H1 (cell line): ENCODE data around the gene PLEKHM3. TPM values are rescaled to one million over a fixed set of nuclear protein-coding genes. Genes with fewer than 3 reads are reported as not detected.

Source experiments
- CTCF ChIA-PET: fragments of 300-600 bp; sonication (Branson Sonifier 250); formaldehyde crosslinking; loops from one replicate; lab custom pipeline; 2021; ENCODE audit not compliant: partially characterized antibody; lab: Charles Lee
- POLR2A ChIA-PET: fragments of 300-600 bp; sonication (Branson Sonifier 250); formaldehyde crosslinking; loops from one replicate; lab custom pipeline; 2021; ENCODE audit warnings: inconsistent platforms; ENCODE audit not compliant: partially characterized antibody; lab: Charles Lee
- DNase-seq, 2 experiments: peaks; one replicate each; pipeline versions ENCODE4 v3.0.0 to v3.0.0-alpha.2; 2010 to 2022; ENCODE audit warnings: low spot score in 2 of 2, low read depth in 1 of 2, mixed read lengths in 1 of 2
- FAIRE-seq: peaks from 2 replicates; lab custom pipeline; 2011; peaks lifted over from hg19 to GRCh38; lab: Jason Lieb, UNC
- H2AFZ ChIP-seq: 2 replicates; pipeline ENCODE4 v1.8.1; 2012; ENCODE audit warnings: low read length, inconsistent platforms
- H2AK5ac ChIP-seq: 2 replicates; pipeline ENCODE4 v1.6.1; 2013; ENCODE audit warnings: low read depth, low read length
- H2BK120ac ChIP-seq: replicated peaks from 2 replicates; pipeline ENCODE3; 2013; ENCODE audit warnings: low read depth, low read length, inconsistent platforms
- H2BK12ac ChIP-seq: 2 replicates; pipeline ENCODE4 v1.6.1; 2013; ENCODE audit warnings: low read depth, low read length
- H2BK15ac ChIP-seq: 2 replicates; pipeline ENCODE4 v1.6.1; 2013; ENCODE audit warnings: low read length
- H2BK20ac ChIP-seq: 2 replicates; pipeline ENCODE4 v1.6.1; 2013; ENCODE audit warnings: low read length
- H2BK5ac ChIP-seq: 2 replicates; pipeline ENCODE4 v1.6.1; 2013; ENCODE audit warnings: low read depth, low read length
- H3K14ac ChIP-seq: 2 replicates; pipeline ENCODE4 v1.6.1; 2013; ENCODE audit warnings: inconsistent platforms; ENCODE audit not compliant: insufficient read length
- H3K18ac ChIP-seq: 2 replicates; pipeline ENCODE4 v1.6.1; 2013; ENCODE audit warnings: low read length; ENCODE audit errors: extremely low read depth
- H3K23ac ChIP-seq: 2 replicates; pipeline ENCODE4 v1.6.1; 2013; ENCODE audit warnings: inconsistent platforms; ENCODE audit not compliant: insufficient read length
- H3K23me2 ChIP-seq: 2 replicates; pipeline ENCODE4 v1.6.1; 2013; ENCODE audit warnings: low read depth, low read length
- H3K27ac ChIP-seq: 2 replicates; pipeline ENCODE4 v1.6.1; 2011; ENCODE audit warnings: low read depth, low read length, inconsistent platforms
- H3K27me3 ChIP-seq, 4 experiments: replicated peaks in 1 of 4; 1 replicate in 1 of 4; 2 replicates in 3 of 4; pipeline versions ENCODE4 v1.6.1 to v1.8.1; 2011 to 2013; ENCODE audit warnings: low read length in 3 of 4, mild to moderate bottlenecking in 3 of 4, inconsistent platforms in 2 of 4, mixed read lengths in 2 of 4, moderate library complexity in 1 of 4; ENCODE audit not compliant: control insufficient read depth in 3 of 4, insufficient read depth in 3 of 4; ENCODE audit errors: extremely low read depth in 1 of 4
- H3K36me3 ChIP-seq, 4 experiments: 2 replicates each; pipeline versions ENCODE4 v1.6.1 to v1.8.1; 2011 to 2013; ENCODE audit warnings: mild to moderate bottlenecking in 4 of 4, low read length in 3 of 4, moderate library complexity in 2 of 4, control low read depth in 1 of 4, inconsistent platforms in 1 of 4; ENCODE audit not compliant: insufficient read depth in 4 of 4, control insufficient read depth in 2 of 4
- H3K4ac ChIP-seq: replicated peaks from 2 replicates; pipeline ENCODE3; 2013; ENCODE audit warnings: low read length, low read depth, mixed read lengths, inconsistent platforms; ENCODE audit not compliant: insufficient read length
- H3K4me1 ChIP-seq, 4 experiments: replicated peaks in 1 of 4; 1 replicate in 1 of 4; 2 replicates in 3 of 4; pipeline versions ENCODE4 v1.6.1 to v1.8.1; 2011 to 2013; ENCODE audit warnings: low read length in 3 of 4, inconsistent platforms in 2 of 4, mixed read lengths in 1 of 4; ENCODE audit not compliant: insufficient read depth in 4 of 4, control insufficient read depth in 3 of 4
- H3K4me2 ChIP-seq, 2 experiments: 2 replicates each; pipeline versions ENCODE4 v1.6.1 to v1.8.1; 2011 to 2013; ENCODE audit warnings: low read depth in 2 of 2, low read length in 2 of 2, control low read depth in 1 of 2, inconsistent platforms in 1 of 2, mild to moderate bottlenecking in 1 of 2; ENCODE audit not compliant: insufficient read depth in 1 of 2
- H3K4me3 ChIP-seq, 4 experiments: fragments of 200-600, 300-600 bp in 1 of 4; sonication (generic), shearing (Covaris generic), sonication (Bioruptor Twin) in 1 of 4; 2 replicates each; pipeline versions ENCODE4 v1.5.1 to v1.8.1; 2011 to 2016; ENCODE audit warnings: low read length in 4 of 4, low read depth in 3 of 4, control low read depth in 2 of 4, inconsistent platforms in 2 of 4, mild to moderate bottlenecking in 2 of 4, mixed read lengths in 1 of 4, moderate library complexity in 1 of 4; ENCODE audit not compliant: insufficient read depth in 2 of 4; ENCODE audit errors: extremely low read depth in 1 of 4
- H3K56ac ChIP-seq: replicated peaks from 2 replicates; pipeline ENCODE3; 2013; ENCODE audit warnings: low read depth, mild to moderate bottlenecking, mixed read lengths, low read length, inconsistent platforms; ENCODE audit not compliant: insufficient read length
- H3K79me1 ChIP-seq: 2 replicates; pipeline ENCODE4 v1.6.1; 2013; ENCODE audit warnings: low read depth, low read length, control low read depth
- H3K79me2 ChIP-seq, 2 experiments: 2 replicates each; pipeline versions ENCODE4 v1.6.1 to v1.8.1; 2012 to 2013; ENCODE audit warnings: low read length in 2 of 2, mild to moderate bottlenecking in 2 of 2, inconsistent platforms in 1 of 2; ENCODE audit not compliant: insufficient read depth in 2 of 2, control insufficient read depth in 1 of 2
- H3K9ac ChIP-seq, 4 experiments: replicated peaks in 1 of 4; 1 replicate in 1 of 4; 2 replicates in 3 of 4; pipeline versions ENCODE4 v1.6.1 to v1.8.1; 2011 to 2013; ENCODE audit warnings: low read depth in 3 of 4, low read length in 3 of 4, control low read depth in 2 of 4, mild to moderate bottlenecking in 2 of 4, moderate library complexity in 2 of 4, inconsistent platforms in 1 of 4; ENCODE audit errors: extremely low read depth in 1 of 4
- H3K9me3 ChIP-seq, 2 experiments: 2 replicates each; pipeline versions ENCODE4 v1.6.1 to v1.8.1; 2012 to 2013; ENCODE audit warnings: mild to moderate bottlenecking in 2 of 2, moderate library complexity in 2 of 2, control low read depth in 1 of 2, inconsistent platforms in 1 of 2, low read depth in 1 of 2, low read length in 1 of 2, mixed read lengths in 1 of 2; ENCODE audit not compliant: insufficient read depth in 2 of 2
- H4K20me1 ChIP-seq, 2 experiments: replicated peaks in 1 of 2; 2 replicates each; pipeline versions ENCODE3 to v1.8.1; 2011 to 2013; ENCODE audit warnings: inconsistent platforms in 2 of 2, low read length in 2 of 2, mild to moderate bottlenecking in 1 of 2; ENCODE audit not compliant: insufficient read depth in 2 of 2, control insufficient read depth in 1 of 2
- H4K5ac ChIP-seq: 2 replicates; pipeline ENCODE4 v1.6.1; 2013; ENCODE audit warnings: low read length, low read depth, mixed read lengths, inconsistent platforms; ENCODE audit not compliant: insufficient read length
- H4K8ac ChIP-seq: 2 replicates; pipeline ENCODE4 v1.8.0; 2013; ENCODE audit warnings: mild to moderate bottlenecking, moderate library complexity, low read length, inconsistent platforms; ENCODE audit not compliant: insufficient read depth; ENCODE audit errors: extremely low read depth
- H4K91ac ChIP-seq: replicated peaks from 2 replicates; pipeline ENCODE3; 2013; ENCODE audit warnings: low read length, mixed read lengths, inconsistent platforms; ENCODE audit not compliant: insufficient read length
- CHD1 ChIP-seq: IDR thresholded peaks from 2 replicates; pipeline ENCODE4 v1.6.1; 2012; ENCODE audit warnings: low read depth, low read length, improper control_type of control experiment
- CTBP2 ChIP-seq: IDR thresholded peaks from 2 replicates; pipeline ENCODE4 v1.7.0; 2011; ENCODE audit warnings: borderline replicate concordance, mild to moderate bottlenecking, moderate library complexity, mixed read lengths, low read length; ENCODE audit not compliant: insufficient read depth, insufficient read length
- EGR1 ChIP-seq: IDR thresholded peaks from 2 replicates; pipeline ENCODE4 v1.6.1; 2011; ENCODE audit warnings: low read depth, low read length, borderline replicate concordance
- JUN ChIP-seq: IDR thresholded peaks from 2 replicates; pipeline ENCODE4 v1.6.1; 2011; ENCODE audit warnings: low read depth, mild to moderate bottlenecking, improper control_type of control experiment, low read length
- MAX ChIP-seq: IDR thresholded peaks from 2 replicates; pipeline ENCODE4 v1.6.1; 2012; ENCODE audit warnings: inconsistent platforms
- NRF1 ChIP-seq: IDR thresholded peaks from 2 replicates; pipeline ENCODE4 v1.6.1; 2011; ENCODE audit warnings: mild to moderate bottlenecking, low read depth, low read length, improper control_type of control experiment
- RFX5 ChIP-seq: IDR thresholded peaks from 2 replicates; pipeline ENCODE4 v1.6.1; 2011; ENCODE audit warnings: low read depth, low read length, improper control_type of control experiment, borderline replicate concordance
- RNF2 ChIP-seq: fragments of 200-900, 300-1000 bp; sonication (generic); IDR thresholded peaks from 2 replicates; pipeline ENCODE4 v1.7.1; 2016; ENCODE audit warnings: borderline replicate concordance, low read depth, mild to moderate bottlenecking, antibody characterized with exemption, low read length; ENCODE audit not compliant: poor library complexity, severe bottlenecking; ENCODE audit errors: missing control alignments
- RXRA ChIP-seq: IDR thresholded peaks from 2 replicates; pipeline ENCODE4 v1.6.1; 2011; ENCODE audit warnings: low read depth, mild to moderate bottlenecking, low read length, moderate library complexity; ENCODE audit not compliant: insufficient read depth
- TAF1 ChIP-seq: IDR thresholded peaks from 2 replicates; pipeline ENCODE4 v1.6.1; 2011; ENCODE audit warnings: mild to moderate bottlenecking, low read depth, low read length
- TBP ChIP-seq: IDR thresholded peaks from 2 replicates; pipeline ENCODE4 v1.6.1; 2011; ENCODE audit warnings: low read depth, low read length, improper control_type of control experiment
- WGBS, 2 experiments: shearing (Covaris generic) in 1 of 2; methylation state at CpG; one replicate each; pipeline versions ENCODE4 v1.1.6 to v1.1.7; 2013 to 2015; ENCODE audit warnings: low lambda C conversion rate in 2 of 2, mixed read lengths in 2 of 2, inconsistent platforms in 1 of 2, low coverage in 1 of 2, missing lambda C conversion rate in 1 of 2; ENCODE audit not compliant: insufficient replicate concordance in 2 of 2, insufficient coverage in 1 of 2, insufficient read length in 1 of 2; ENCODE audit errors: extremely low coverage in 1 of 2, missing lambda C conversion rate in 1 of 2; 5-methylcytosine and 5-hydroxymethylcytosine counted together
- polyA plus RNA-seq, 7 experiments: library from polyadenylated mRNA; depleted of rRNA in 3 of 7; stranded (reverse) in 5 of 7; unstranded in 2 of 7; fragments of >200 nt in 5 of 7; fragments of 200-250 nt in 2 of 7; gene quantifications; 1 replicate in 5 of 7; 2 replicates in 1 of 7; 4 replicates in 1 of 7; pipeline versions ENCODE4 v1.2.1 to v1.2.3, GENCODE V29; 2011 to 2013; ENCODE audit warnings: missing spikeins in 2 of 7, mixed read lengths in 2 of 7
- total RNA-seq: library from RNA; stranded (reverse); fragmentation: NEBNext Ultra II Directional; extraction: Animal tissue kit (Norgen Biotek cat#: 25700); gene quantifications from 2 replicates; pipeline ENCODE4 v1.2.1, GENCODE V29; 2021
- TF ChIP-seq, protein P1 (sequence below): IDR thresholded peaks from 2 replicates; pipeline ENCODE4 v1.6.1; 2011; ENCODE audit warnings: low read length, improper control_type of control experiment

The PLEKHM3 gene
- total and polyA plus RNA-seq, 2 of the 8 experiments (the other 6 are each of a cell fraction or from before 2014, with no cell fraction given): 2.3 to 5.8 TPM

- no peak overlapping the region for H3K56ac ChIP-seq
- no peak overlapping the region for H3K9ac ChIP-seq
- H3K23ac ChIP-seq: no peak overlapping the region
- no peak overlapping the region for H2BK120ac ChIP-seq
- no peaks in the 10 kb centered on the region for H3K79me2 ChIP-seq
- no peak overlapping the region for H2BK15ac ChIP-seq
- 92% methylated on average over 4 of the region's 4 CpGs; no CpG with 5 or more reads in 1 of the 2 experiments for WGBS, 2 experiments
- no peak overlapping the region for H3K4me3 ChIP-seq
- H2BK12ac ChIP-seq: no peak overlapping the region
- H4K5ac ChIP-seq: no peak overlapping the region
- no peaks in the 10 kb centered on the region for H4K20me1 ChIP-seq
- no peaks in the 10 kb centered on the region for H3K23me2 ChIP-seq
- no peak overlapping the region for H2BK5ac ChIP-seq
- H3K14ac ChIP-seq: no peak overlapping the region
- POLR2A ChIA-PET: no interaction called here
- H3K36me3 ChIP-seq: no peaks in the 10 kb centered on the region
- H3K4me2 ChIP-seq: no peak overlapping the region
- DNase-seq (no peak), FAIRE-seq (no peak)
- H4K91ac ChIP-seq: no peak overlapping the region
- no peak overlapping the region for H2AK5ac ChIP-seq
- no peak overlapping the region for H2BK20ac ChIP-seq
- no peak overlapping the region for H2AFZ ChIP-seq
- no peak overlapping the region for H3K27ac ChIP-seq
- peaks cover 3 to 18% (median 3%) of the 10 kb centered on the region in 4 experiments; a peak in 4 of 7 replicates for H3K4me1 ChIP-seq
- CTCF ChIA-PET: interaction anchor here (0.9 to 3.2 kb wide), 5 partner anchors 15 to 167 kb away, joined by 3 to 15 read pairs (median 5); partner anchors contain the start of gene FZD5
- no peak overlapping the region for H3K18ac ChIP-seq
- H3K79me1 ChIP-seq: no peaks in the 10 kb centered on the region
- H3K27me3 ChIP-seq: no peaks in the 10 kb centered on the region
- no peaks in the 10 kb centered on the region for H3K9me3 ChIP-seq
- no peak overlapping the region for H3K4ac ChIP-seq
- H4K8ac ChIP-seq: no peak overlapping the region
- TF ChIP-seq MAX (no peak), CHD1 (no peak), TAF1 (no peak), RFX5 (no peak), CTBP2 (no peak), EGR1 (no peak), RXRA (no peak), RNF2 (no peak), TBP (no peak), JUN (no peak), NRF1 (no peak)
- TF ChIP-seq, protein P1, sequence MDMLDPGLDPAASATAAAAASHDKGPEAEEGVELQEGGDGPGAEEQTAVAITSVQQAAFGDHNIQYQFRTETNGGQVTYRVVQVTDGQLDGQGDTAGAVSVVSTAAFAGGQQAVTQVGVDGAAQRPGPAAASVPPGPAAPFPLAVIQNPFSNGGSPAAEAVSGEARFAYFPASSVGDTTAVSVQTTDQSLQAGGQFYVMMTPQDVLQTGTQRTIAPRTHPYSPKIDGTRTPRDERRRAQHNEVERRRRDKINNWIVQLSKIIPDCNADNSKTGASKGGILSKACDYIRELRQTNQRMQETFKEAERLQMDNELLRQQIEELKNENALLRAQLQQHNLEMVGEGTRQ: no peak
Measured at GRCh38 chr2:207937253-207937652, 88.1 kb downstream of the PLEKHM3 start.
